Activated CD8-positive, alpha-beta memory T cell treated with anti-CD3 and anti-CD28 coated beads for 36 hours (primary cell): ENCODE data around the gene ANO1. TPM values are rescaled to one million over a fixed set of nuclear protein-coding genes. Genes with fewer than 3 reads are reported as not detected.

ENCODE experiments used
- CTCF ChIA-PET: fragments of 350-600 bp; sonication (Branson Sonifier 250); formaldehyde crosslinking; loops from one replicate; lab custom pipeline; 2021; ENCODE audit warnings: antibody characterized with exemption; lab: Charles Lee
- POLR2A ChIA-PET: fragments of 350-600 bp; sonication (Branson Sonifier 250); formaldehyde crosslinking; loops from one replicate; lab custom pipeline; 2021; ENCODE audit warnings: antibody characterized with exemption; lab: Charles Lee
- total RNA-seq, 2 experiments: library from RNA; stranded (reverse); gene quantifications; one replicate each; pipeline ENCODE4 v1.2.3, GENCODE V29; 2021

ANO1 gene
- total RNA-seq, 2 experiments from 2014 or later, result not detected

- ChIA-PET POLR2A (interaction anchor here (0.7 kb wide), 1 partner anchor 1494 kb away, joined by 3 read pairs; no protein-coding TSS in a partner anchor), CTCF (no interaction called here)
Observed at GRCh38 chr11:70048279-70049024, 29.7 kb upstream of the ANO1 start.

GRCh38 chr11:70049045-70049444 lies 29.1 kb upstream of the ANO1 start:
- ChIA-PET CTCF (no interaction called here), POLR2A (no interaction called here)

- ChIA-PET POLR2A (no interaction called here), CTCF (no interaction called here)
Observed at GRCh38 chr11:70050243-70050642, 27.9 kb upstream of the ANO1 start.

GRCh38 chr11:70054004-70054403 lies 24.1 kb upstream of the ANO1 start:
- CTCF ChIA-PET, result interaction anchor here (1.2 kb wide), 1 partner anchor 124 kb away, joined by 3 read pairs; no protein-coding TSS in a partner anchor
- POLR2A ChIA-PET, result no interaction called here

GRCh38 chr11:70055444-70055843 lies 22.7 kb upstream of the ANO1 start:
- CTCF ChIA-PET, result no interaction called here

GRCh38 chr11:70057080-70057479 lies 21.0 kb upstream of the ANO1 start:
- ChIA-PET POLR2A (no interaction called here), CTCF (no interaction called here)

More at GRCh38 chr11:70055444-70055843, 22.7 kb upstream of the ANO1 start:
- POLR2A ChIA-PET, result no interaction called here

- CTCF ChIA-PET, result no interaction called here
Observed at GRCh38 chr11:70059971-70060370, 18.1 kb upstream of the ANO1 start.

GRCh38 chr11:70060611-70061293 lies 17.4 kb upstream of the ANO1 start:
- POLR2A ChIA-PET, result no interaction called here
- CTCF ChIA-PET, result interaction anchor here (0.5 kb wide), 1 partner anchor 136 kb away, joined by 5 read pairs; no protein-coding TSS in a partner anchor

More at GRCh38 chr11:70059971-70060370, 18.1 kb upstream of the ANO1 start:
- POLR2A ChIA-PET, result no interaction called here

- ChIA-PET POLR2A (no interaction called here), CTCF (no interaction called here)
Observed at GRCh38 chr11:70061734-70062133, 16.4 kb upstream of the ANO1 start.

GRCh38 chr11:70063121-70063520 lies 15.0 kb upstream of the ANO1 start:
- CTCF ChIA-PET, result no interaction called here
- POLR2A ChIA-PET, result no interaction called here

- CTCF ChIA-PET, result no interaction called here
Observed at GRCh38 chr11:70063555-70063954, 14.6 kb upstream of the ANO1 start.

GRCh38 chr11:70064008-70064725 lies 13.9 kb upstream of the ANO1 start:
- ChIA-PET CTCF (no interaction called here), POLR2A (no interaction called here)

More at GRCh38 chr11:70063555-70063954, 14.6 kb upstream of the ANO1 start:
- POLR2A ChIA-PET, result no interaction called here

- CTCF ChIA-PET, result no interaction called here
- POLR2A ChIA-PET, result no interaction called here
Observed at GRCh38 chr11:70064726-70065317, 13.3 kb upstream of the ANO1 start.

- CTCF ChIA-PET, result no interaction called here
- POLR2A ChIA-PET, result no interaction called here
Observed at GRCh38 chr11:70065318-70066135, 12.6 kb upstream of the ANO1 start.

GRCh38 chr11:70066136-70066520 lies 12.0 kb upstream of the ANO1 start:
- ChIA-PET CTCF (no interaction called here), POLR2A (no interaction called here)

GRCh38 chr11:70066628-70067027 lies 11.5 kb upstream of the ANO1 start:
- ChIA-PET CTCF (interaction anchor here (0.6 kb wide), 1 partner anchor 1234 kb away, joined by 3 read pairs; no protein-coding TSS in a partner anchor), POLR2A (no interaction called here)

GRCh38 chr11:70067036-70067435 lies 11.1 kb upstream of the ANO1 start:
- ChIA-PET CTCF (interaction anchor here (0.6 kb wide), 1 partner anchor 1234 kb away, joined by 3 read pairs; no protein-coding TSS in a partner anchor), POLR2A (no interaction called here)

GRCh38 chr11:70067591-70068341 lies 10.4 kb upstream of the ANO1 start:
- POLR2A ChIA-PET, result no interaction called here
- CTCF ChIA-PET, result no interaction called here
